ENCODE data around the gene AIMP1.

DNA sequence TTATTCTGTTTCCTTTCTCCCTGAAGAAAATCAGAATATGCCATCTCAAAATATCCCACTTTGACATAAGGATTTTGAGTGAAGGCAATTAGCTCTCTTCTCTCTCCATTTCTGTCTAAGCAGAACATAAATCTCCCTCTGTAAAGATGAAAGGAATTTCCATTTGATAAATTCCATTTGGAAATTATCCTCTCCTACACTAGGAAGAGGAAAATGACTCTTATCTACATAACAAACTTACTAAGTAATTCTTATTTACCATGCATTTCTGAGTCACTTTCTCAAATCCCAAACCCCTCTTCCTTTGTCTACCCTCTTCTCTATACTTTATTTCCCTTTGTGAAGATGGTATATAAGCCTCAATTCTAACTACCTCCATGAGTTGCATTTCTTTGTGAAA is 11.7 kb upstream of the AIMP1 start:
- no peak for TF ChIP-seq CTCF (IDR thresholded peaks at IDR 0.05; ENCODE audit: borderline replicate concordance, extremely low read depth, low read length, poor library complexity, severe bottlenecking)
- no peak for TF ChIP-seq EZH2 (IDR thresholded peaks at IDR 0.05; ENCODE audit: borderline replicate concordance, low read depth, low read length, severe bottlenecking)
